IMR-90 (cell line): ENCODE results near the gene SEPHS1. TPM values are rescaled to one million over a fixed set of nuclear protein-coding genes. Genes with fewer than 3 reads are reported as not detected.

Source experiments
- ATAC-seq: fragments of 200-7000 bp; cut with Tn5 transposase; 2 replicates; pipeline ENCODE4 v1.9.1; 2020; ENCODE audit warnings: low read depth, mild to moderate bottlenecking, moderate library complexity
- BruUV-seq: library from RNA; stranded (reverse); fragments of 400-500 nt; replicated peaks from 2 replicates; lab custom pipeline; 2021; lab: Mats Ljungman, UMichigan
- CTCF ChIA-PET: fragments of 300-600 bp; formaldehyde crosslinking; extraction: SDS; loops from one replicate; lab custom pipeline; 2021; ENCODE audit warnings: antibody characterized with exemption; lab: Yijun Ruan, JAX
- POLR2A ChIA-PET: fragments of 300-600 bp; sonication (Branson Sonifier 250); formaldehyde crosslinking; loops from one replicate; lab custom pipeline; 2022; ENCODE audit warnings: antibody characterized with exemption; ENCODE audit not compliant: unreplicated experiment; lab: Charles Lee
- DNase-seq: peaks from one replicate; pipeline ENCODE4 v3.0.0; 2013
- H2AFZ ChIP-seq: replicated peaks from 2 replicates; pipeline ENCODE3; 2013; ENCODE audit warnings: low read length, mild to moderate bottlenecking; ENCODE audit not compliant: poor library complexity
- H2AK5ac ChIP-seq: 2 replicates; pipeline ENCODE4 v1.6.1; 2013; ENCODE audit warnings: low read depth, low read length, inconsistent platforms
- H2AK9ac ChIP-seq: replicated peaks from 2 replicates; pipeline ENCODE3; 2013; ENCODE audit warnings: mild to moderate bottlenecking, low read depth, low read length, moderate library complexity; ENCODE audit not compliant: poor library complexity
- H2BK120ac ChIP-seq: 2 replicates; pipeline ENCODE4 v1.6.1; 2013; ENCODE audit warnings: low read depth, low read length, inconsistent platforms
- H2BK15ac ChIP-seq: 3 replicates; pipeline ENCODE4 v1.6.1; 2013; ENCODE audit warnings: low read depth, low read length, inconsistent platforms
- H2BK20ac ChIP-seq: 2 replicates; pipeline ENCODE4 v1.6.1; 2013; ENCODE audit warnings: low read depth, mild to moderate bottlenecking, inconsistent platforms, low read length, moderate library complexity
- H2BK5ac ChIP-seq: 2 replicates; pipeline ENCODE4 v1.6.1; 2013; ENCODE audit warnings: mild to moderate bottlenecking, low read depth, low read length, inconsistent platforms; ENCODE audit not compliant: poor library complexity, severe bottlenecking
- H3K14ac ChIP-seq: replicated peaks from 2 replicates; pipeline ENCODE4 v1.6.1; 2013; ENCODE audit warnings: low read depth, low read length, inconsistent platforms
- H3K18ac ChIP-seq: 2 replicates; pipeline ENCODE4 v1.6.1; 2013; ENCODE audit warnings: low read depth, low read length, control low read depth
- H3K23ac ChIP-seq: 2 replicates; pipeline ENCODE4 v1.6.1; 2013; ENCODE audit warnings: low read depth, low read length, inconsistent platforms
- H3K27ac ChIP-seq: 2 replicates; pipeline ENCODE4 v1.5.1; 2013; ENCODE audit warnings: mild to moderate bottlenecking, control low read depth, low read length; ENCODE audit not compliant: insufficient read depth
- H3K27me3 ChIP-seq: 2 replicates; pipeline ENCODE4 v1.6.1; 2013; ENCODE audit warnings: low read length; ENCODE audit not compliant: control insufficient read depth, insufficient read depth
- H3K36me3 ChIP-seq: 2 replicates; pipeline ENCODE4 v1.6.1; 2013; ENCODE audit warnings: low read length, mixed read lengths; ENCODE audit not compliant: control insufficient read depth, insufficient read depth
- H3K4ac ChIP-seq: 2 replicates; pipeline ENCODE4 v1.6.1; 2013; ENCODE audit warnings: low read depth, low read length, inconsistent platforms
- H3K4me1 ChIP-seq: 2 replicates; pipeline ENCODE4 v1.6.1; 2013; ENCODE audit warnings: low read length, mixed read lengths; ENCODE audit not compliant: control insufficient read depth, insufficient read depth
- H3K4me2 ChIP-seq: 2 replicates; pipeline ENCODE4 v1.6.1; 2013; ENCODE audit warnings: low read depth, mild to moderate bottlenecking, control low read depth, low read length, moderate library complexity
- H3K4me3 ChIP-seq: 2 replicates; pipeline ENCODE4 v1.5.1; 2013; ENCODE audit warnings: low read depth, mild to moderate bottlenecking, control low read depth, low read length, moderate library complexity; ENCODE audit not compliant: insufficient read depth
- H3K56ac ChIP-seq: 2 replicates; pipeline ENCODE4 v1.6.1; 2013; ENCODE audit warnings: low read length, inconsistent platforms; ENCODE audit not compliant: insufficient read depth; ENCODE audit errors: extremely low read depth
- H3K79me1 ChIP-seq, 2 experiments: 2 replicates each; pipeline ENCODE4 v1.6.1; 2013; ENCODE audit warnings: low read length in 2 of 2, inconsistent platforms in 1 of 2, low read depth in 1 of 2
- H3K9ac ChIP-seq: 2 replicates; pipeline ENCODE4 v1.6.1; 2013; ENCODE audit warnings: low read depth, low read length, control low read depth
- H3K9me1 ChIP-seq: 2 replicates; pipeline ENCODE4 v1.6.1; 2013; ENCODE audit warnings: low read length, inconsistent platforms; ENCODE audit not compliant: insufficient read depth
- H3K9me3 ChIP-seq: 2 replicates; pipeline ENCODE4 v1.6.1; 2013; ENCODE audit warnings: low read length; ENCODE audit not compliant: control insufficient read depth, insufficient read depth
- H4K20me1 ChIP-seq: 2 replicates; pipeline ENCODE4 v1.6.1; 2013; ENCODE audit warnings: low read length, inconsistent platforms; ENCODE audit not compliant: insufficient read depth
- H4K5ac ChIP-seq: 2 replicates; pipeline ENCODE4 v1.6.1; 2013; ENCODE audit warnings: mild to moderate bottlenecking, low read depth, low read length, control low read depth
- H4K8ac ChIP-seq, 2 experiments: 2 replicates each; pipeline ENCODE4 v1.6.1; 2013; ENCODE audit warnings: low read depth in 2 of 2, low read length in 2 of 2, control low read depth in 1 of 2, inconsistent platforms in 1 of 2
- H4K91ac ChIP-seq: 2 replicates; pipeline ENCODE4 v1.6.1; 2013; ENCODE audit warnings: low read depth, low read length, inconsistent platforms; ENCODE audit not compliant: insufficient read depth
- BHLHE40 ChIP-seq: fragments of 150-350 bp; IDR thresholded peaks from 2 replicates; pipeline ENCODE4 v1.6.1; 2016; ENCODE audit warnings: mild to moderate bottlenecking, low read depth, low read length
- CEBPB ChIP-seq: IDR thresholded peaks from 2 replicates; pipeline ENCODE4 v1.6.1; 2012; ENCODE audit warnings: low read depth, low read length, improper control_type of control experiment
- CHD1 ChIP-seq: IDR thresholded peaks from 2 replicates; pipeline ENCODE4 v1.6.1; 2012; ENCODE audit warnings: low read depth, low read length, improper control_type of control experiment
- CTCF ChIP-seq: conservative IDR thresholded peaks from 2 replicates; pipeline ENCODE4 v1.5.1; 2012; ENCODE audit warnings: mild to moderate bottlenecking, low read depth, low read length, improper control_type of control experiment
- ELK1 ChIP-seq: fragments of 150-350 bp; IDR thresholded peaks from 2 replicates; pipeline ENCODE4 v1.6.1; 2016; ENCODE audit warnings: low read depth, mild to moderate bottlenecking, low read length, moderate library complexity, borderline replicate concordance
- FOS ChIP-seq: fragments of 150-350 bp; IDR thresholded peaks from 2 replicates; pipeline ENCODE4 v1.6.1; 2016; ENCODE audit warnings: low read depth, low read length
- MAFK ChIP-seq: IDR thresholded peaks from 2 replicates; pipeline ENCODE4 v1.6.1; 2012; ENCODE audit warnings: low read depth, low read length, improper control_type of control experiment
- MAZ ChIP-seq: IDR thresholded peaks from 2 replicates; pipeline ENCODE4 v1.6.1; 2012; ENCODE audit warnings: low read depth, mild to moderate bottlenecking, low read length, improper control_type of control experiment, moderate library complexity, borderline replicate concordance
- NFE2L2 ChIP-seq: fragments of 150-350 bp; IDR thresholded peaks from 2 replicates; pipeline ENCODE4 v1.6.1; 2016; ENCODE audit warnings: low read depth, mild to moderate bottlenecking, low read length
- POLR2A ChIP-seq: IDR thresholded peaks from 2 replicates; pipeline ENCODE4 v1.6.1; 2012; ENCODE audit warnings: mild to moderate bottlenecking, low read depth, low read length
- RAD21 ChIP-seq: IDR thresholded peaks from 2 replicates; pipeline ENCODE4 v1.6.1; 2012; ENCODE audit warnings: low read length, improper control_type of control experiment
- RCOR1 ChIP-seq: IDR thresholded peaks from 2 replicates; pipeline ENCODE4 v1.6.1; 2012; ENCODE audit warnings: mild to moderate bottlenecking, low read length, improper control_type of control experiment; ENCODE audit not compliant: insufficient replicate concordance
- RFX5 ChIP-seq: IDR thresholded peaks from 2 replicates; pipeline ENCODE4 v1.8.0; 2012; ENCODE audit warnings: low read depth, mild to moderate bottlenecking, low read length, moderate library complexity
- SMC3 ChIP-seq: fragments of 150-350 bp; IDR thresholded peaks from 2 replicates; pipeline ENCODE4 v1.6.1; 2016; ENCODE audit warnings: low read depth, mild to moderate bottlenecking, antibody characterized with exemption, low read length, moderate library complexity
- USF2 ChIP-seq: fragments of 150-350 bp; IDR thresholded peaks from 2 replicates; pipeline ENCODE4 v1.6.1; 2017; ENCODE audit warnings: mild to moderate bottlenecking, antibody characterized with exemption, low read length, low read depth
- WGBS, 2 experiments: methylation state at CpG; one replicate each; pipeline versions ENCODE4 v1.1.5 to v1.1.7; 2013; ENCODE audit warnings: missing lambda C conversion rate in 2 of 2; ENCODE audit not compliant: insufficient read length in 1 of 2; ENCODE audit errors: extremely low coverage in 2 of 2; 5-methylcytosine and 5-hydroxymethylcytosine counted together
- dilution Hi-C: fragments of 300-500 bp; cut with HindIII; formaldehyde crosslinking; loops from one replicate; pipeline ENCODE4 v1.14.3; 2018; ENCODE audit warnings: low sequenced_read_pairs; ENCODE audit not compliant: unreplicated experiment
- in situ Hi-C: fragments of 300-500 bp; cut with MboI; formaldehyde crosslinking; loops from 3 replicates; pipeline ENCODE4 v1.14.3; 2019; ENCODE audit warnings: low sequenced_read_pairs, inconsistent platforms, mixed read lengths
- intact Hi-C: fragments of 100-400 bp; cut with micrococcal nuclease; formaldehyde crosslinking; loops from 2 replicates; pipeline ENCODE4 v1.10.0; 2022
- polyA plus RNA-seq, 3 experiments: library from polyadenylated mRNA; depleted of rRNA; stranded (reverse); fragments of >200 nt; gene quantifications; 2 replicates each; pipeline ENCODE4 v1.2.3, GENCODE V29; 2012; ENCODE audit warnings: low replicate concordance in 1 of 3
- total RNA-seq: library from RNA; depleted of rRNA; stranded (reverse); fragments of >200 nt; gene quantifications from 2 replicates; pipeline ENCODE4 v1.2.3, GENCODE V29; 2012

The SEPHS1 gene
- total and polyA plus RNA-seq, 2 of the 4 experiments (the other 2 are of a cell fraction): 39.4 to 69.4 TPM

- Histone ChIP-seq H3K4ac (no peak overlapping the region), H2BK5ac (no peak overlapping the region), H2BK15ac (no peak overlapping the region), H3K27ac (no peak overlapping the region), H3K79me1 (no peaks in the 10 kb centered on the region), H4K5ac (no peak overlapping the region), H3K9me1 (no peaks in the 10 kb centered on the region), H3K9me3 (no peaks in the 10 kb centered on the region; the same call in 1 of the 2 replicates), H3K14ac (no peak overlapping the region), H3K4me2 (peak overlapping the region; percentile 66), H3K36me3 (no peaks in the 10 kb centered on the region), H3K4me3 (no peak overlapping the region), H4K91ac (no peak overlapping the region), H2BK20ac (no peak overlapping the region), H3K23ac (no peak overlapping the region), H2AFZ (no peak overlapping the region), H2BK120ac (no peak overlapping the region), H2AK5ac (no peak overlapping the region), H3K18ac (no peak overlapping the region), H3K27me3 (peaks cover 27% of the 10 kb centered on the region), H4K20me1 (no peaks in the 10 kb centered on the region), H2AK9ac (no peak overlapping the region), H3K9ac (no peak overlapping the region), H3K4me1 (0 out of 2 replicates have a peak, but pooled peaks cover 1% of the 10 kb centered on the region), H4K8ac (no peak overlapping the region), H3K56ac (no peak overlapping the region)
- intact Hi-C loops: no loop called here
- dilution Hi-C loops: no loop called here
- WGBS, 2 experiments: 30% methylated on average over 12 of the region's 23 CpGs; no CpG with 5 or more reads in 1 of the 2 experiments
- no peak for DNase-seq
- in situ Hi-C loops: no loop called here
- ATAC-seq: no peak
- BruUV-seq: no TSS peak
- ChIA-PET CTCF (interaction anchor here (0.5 to 0.9 kb wide), 2 partner anchors 67 to 154 kb away, joined by 3 read pairs; no protein-coding TSS in a partner anchor), POLR2A (interaction anchor here (0.6 kb wide), 3 partner anchors 8 to 173 kb away, joined by 4 to 6 read pairs (median 6); no protein-coding TSS in a partner anchor)
- TF ChIP-seq SMC3: no peak
- TF ChIP-seq FOS: no peak
- TF ChIP-seq MAFK: no peak
- no peak for TF ChIP-seq USF2
- TF ChIP-seq NFE2L2: no peak
- no peak for TF ChIP-seq RAD21
- no peak for TF ChIP-seq BHLHE40
- no peak for TF ChIP-seq POLR2A
- no peak for TF ChIP-seq RFX5
- TF ChIP-seq ELK1: no peak
- TF ChIP-seq CTCF: no peak
- no peak for TF ChIP-seq CEBPB
- TF ChIP-seq MAZ: no peak
- TF ChIP-seq CHD1: no peak
- no peak for TF ChIP-seq RCOR1
These were observed 34.8 kb upstream of the SEPHS1 start for GRCh38 chr10:13382703-13383398.
